ENCODE results near the gene SMIM11. TPM values are rescaled to one million over a fixed set of nuclear protein-coding genes. Genes with fewer than 3 reads are reported as not detected.

SMIM11 gene
- total and polyA plus RNA-seq, 2 of the 8 experiments (the other 6 are each of a cell fraction or from before 2014, with no cell fraction given) = 1.0 to 3.2 TPM

- ChIA-PET CTCF (ENCODE audit: partially characterized antibody) (interaction anchor here (0.7 to 10.4 kb wide), 5 partner anchors 8 to 423 kb away, joined by 3 to 119 read pairs (median 3); no protein-coding TSS in a partner anchor), POLR2A (ENCODE audit: partially characterized antibody) (no interaction called here)
- no peak overlapping the region for H3K56ac ChIP-seq (replicated peaks; ENCODE audit: insufficient read length, low read depth, low read length)
- no peaks in the 10 kb centered on the region for H3K79me2 ChIP-seq (ENCODE audit: control insufficient read depth in 1 of 2, insufficient read depth in 2 of 2, low read length in 2 of 2)
- H2BK5ac ChIP-seq (ENCODE audit: low read depth, low read length) = no peak overlapping the region
- H3K4me1 ChIP-seq (replicated peaks in 1 of 4; ENCODE audit: control insufficient read depth in 3 of 4, insufficient read depth in 4 of 4, low read length in 3 of 4) = no peaks in the 10 kb centered on the region
- no peak for TF ChIP-seq YY1 (IDR thresholded peaks at IDR 0.05; ENCODE audit: low read depth, low read length)
- no peak for TF ChIP-seq SIRT6 (IDR thresholded peaks at IDR 0.05; ENCODE audit: low read length)
- TF ChIP-seq KDM1A (IDR thresholded peaks at IDR 0.05; ENCODE audit: borderline replicate concordance, low read length) = no peak
- TF ChIP-seq SIX5 (IDR thresholded peaks at IDR 0.05; ENCODE audit: low read depth, low read length) = no peak
- no peaks in the 10 kb centered on the region for H3K79me1 ChIP-seq (ENCODE audit: low read depth, low read length)
- no peak overlapping the region for H3K4me2 ChIP-seq (ENCODE audit: insufficient read depth in 1 of 2, low read depth in 2 of 2, low read length in 2 of 2)
- H3K23ac ChIP-seq (ENCODE audit: insufficient read length) = no peak overlapping the region
- 94% methylated on average over 5 of the region's 5 CpGs; no CpG with 5 or more reads in 1 of the 2 experiments for WGBS, 2 experiments (ENCODE audit: extremely low coverage in 1 of 2, insufficient coverage in 1 of 2, insufficient read length in 1 of 2, insufficient replicate concordance in 2 of 2, low coverage in 1 of 2, low lambda C conversion rate in 2 of 2, missing lambda C conversion rate in 1 of 2)
- no peak for FAIRE-seq
- H3K9me3 ChIP-seq (ENCODE audit: insufficient read depth in 2 of 2, low read depth in 1 of 2, low read length in 1 of 2) = no peaks in the 10 kb centered on the region
- no peak overlapping the region for H3K14ac ChIP-seq (ENCODE audit: insufficient read length)
- H3K23me2 ChIP-seq (ENCODE audit: low read depth, low read length) = no peaks in the 10 kb centered on the region; the same call in 1 of the 2 replicates
- H3K4me3 ChIP-seq (ENCODE audit: extremely low read depth in 1 of 4, insufficient read depth in 2 of 4, low read depth in 3 of 4, low read length in 4 of 4) = no peak overlapping the region
- H2AFZ ChIP-seq (ENCODE audit: low read length) = no peak overlapping the region
- DNase-seq (ENCODE audit: low read depth in 1 of 2, low spot score in 2 of 2) = no peak
- H3K27ac ChIP-seq (ENCODE audit: low read depth, low read length) = no peak overlapping the region
- H3K27me3 ChIP-seq (replicated peaks in 1 of 4; ENCODE audit: control insufficient read depth in 3 of 4, extremely low read depth in 1 of 4, insufficient read depth in 3 of 4, low read length in 3 of 4) = no peaks in the 10 kb centered on the region
- H2BK15ac ChIP-seq (ENCODE audit: low read length) = no peak overlapping the region
- no peak overlapping the region for H2BK12ac ChIP-seq (ENCODE audit: low read depth, low read length)
- H3K18ac ChIP-seq (ENCODE audit: extremely low read depth, low read length) = no peak overlapping the region
- H3K4ac ChIP-seq (replicated peaks; ENCODE audit: insufficient read length, low read depth, low read length) = no peak overlapping the region
- H4K91ac ChIP-seq (replicated peaks; ENCODE audit: insufficient read length, low read length) = no peak overlapping the region
- no peak overlapping the region for H4K5ac ChIP-seq (ENCODE audit: insufficient read length, low read depth, low read length)
- no peak overlapping the region for H4K8ac ChIP-seq (ENCODE audit: extremely low read depth, insufficient read depth, low read length)
- H2BK120ac ChIP-seq (replicated peaks; ENCODE audit: low read depth, low read length) = no peak overlapping the region
- H2AK5ac ChIP-seq (ENCODE audit: low read depth, low read length) = no peak overlapping the region
- no peaks in the 10 kb centered on the region for H3K36me3 ChIP-seq (ENCODE audit: control insufficient read depth in 2 of 4, insufficient read depth in 4 of 4, low read length in 3 of 4)
- H3K9ac ChIP-seq (replicated peaks in 1 of 4; ENCODE audit: extremely low read depth in 1 of 4, low read depth in 3 of 4, low read length in 3 of 4) = no peak overlapping the region
- no peak overlapping the region for H2BK20ac ChIP-seq (ENCODE audit: low read length)
- H4K20me1 ChIP-seq (replicated peaks in 1 of 2; ENCODE audit: control insufficient read depth in 1 of 2, insufficient read depth in 2 of 2, low read length in 2 of 2) = no peaks in the 10 kb centered on the region
These were observed 30.7 kb upstream of the SMIM11 start for GRCh38 chr21:34344584-34344983.

Data from H1 (cell line).